ENCODE measurements around the gene EML4.

The EML4 gene

DNA sequence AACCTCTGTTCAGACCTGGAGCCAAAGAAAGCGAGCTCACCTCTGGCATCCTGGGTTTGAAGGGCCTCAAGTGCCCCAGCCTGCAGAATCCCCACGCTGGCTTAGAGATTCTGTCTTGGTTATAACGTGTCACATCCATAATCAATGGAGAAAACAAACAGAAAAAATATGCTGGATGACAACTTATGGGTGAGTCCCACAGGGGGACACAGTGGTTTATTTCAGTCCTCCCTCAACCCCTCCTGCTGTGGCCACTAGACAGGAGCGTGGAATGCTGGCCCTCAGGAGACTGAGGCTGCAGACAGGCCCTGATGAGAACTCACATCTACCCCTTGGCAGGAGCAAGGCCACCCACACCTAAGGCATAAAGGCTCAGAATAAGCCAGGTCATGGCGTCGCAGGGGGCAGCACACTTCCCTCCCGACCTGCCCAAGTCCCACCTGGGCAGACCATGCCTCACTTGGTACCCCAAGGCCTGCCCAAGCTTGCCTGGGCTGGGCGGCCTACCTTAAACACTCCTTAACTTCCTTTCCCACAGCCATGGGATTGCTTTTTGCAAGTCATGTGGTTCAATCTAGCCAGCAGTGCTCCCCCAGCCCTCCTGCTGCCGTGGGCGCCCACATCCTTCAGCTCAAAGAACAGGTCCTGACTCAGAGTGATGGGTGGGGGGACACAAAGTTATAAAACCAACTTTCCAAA lies 171.9 kb downstream of the EML4 start:
- TF ChIP-seq, protein P1, sequence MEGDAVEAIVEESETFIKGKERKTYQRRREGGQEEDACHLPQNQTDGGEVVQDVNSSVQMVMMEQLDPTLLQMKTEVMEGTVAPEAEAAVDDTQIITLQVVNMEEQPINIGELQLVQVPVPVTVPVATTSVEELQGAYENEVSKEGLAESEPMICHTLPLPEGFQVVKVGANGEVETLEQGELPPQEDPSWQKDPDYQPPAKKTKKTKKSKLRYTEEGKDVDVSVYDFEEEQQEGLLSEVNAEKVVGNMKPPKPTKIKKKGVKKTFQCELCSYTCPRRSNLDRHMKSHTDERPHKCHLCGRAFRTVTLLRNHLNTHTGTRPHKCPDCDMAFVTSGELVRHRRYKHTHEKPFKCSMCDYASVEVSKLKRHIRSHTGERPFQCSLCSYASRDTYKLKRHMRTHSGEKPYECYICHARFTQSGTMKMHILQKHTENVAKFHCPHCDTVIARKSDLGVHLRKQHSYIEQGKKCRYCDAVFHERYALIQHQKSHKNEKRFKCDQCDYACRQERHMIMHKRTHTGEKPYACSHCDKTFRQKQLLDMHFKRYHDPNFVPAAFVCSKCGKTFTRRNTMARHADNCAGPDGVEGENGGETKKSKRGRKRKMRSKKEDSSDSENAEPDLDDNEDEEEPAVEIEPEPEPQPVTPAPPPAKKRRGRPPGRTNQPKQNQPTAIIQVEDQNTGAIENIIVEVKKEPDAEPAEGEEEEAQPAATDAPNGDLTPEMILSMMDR (IDR thresholded peaks at IDR 0.05), result no peak

GRCh38 chr2:42342061-42342794 lies 173.1 kb downstream of the EML4 start:
- TF ChIP-seq, protein P1 (IDR thresholded peaks at IDR 0.05), result no peak

DNA sequence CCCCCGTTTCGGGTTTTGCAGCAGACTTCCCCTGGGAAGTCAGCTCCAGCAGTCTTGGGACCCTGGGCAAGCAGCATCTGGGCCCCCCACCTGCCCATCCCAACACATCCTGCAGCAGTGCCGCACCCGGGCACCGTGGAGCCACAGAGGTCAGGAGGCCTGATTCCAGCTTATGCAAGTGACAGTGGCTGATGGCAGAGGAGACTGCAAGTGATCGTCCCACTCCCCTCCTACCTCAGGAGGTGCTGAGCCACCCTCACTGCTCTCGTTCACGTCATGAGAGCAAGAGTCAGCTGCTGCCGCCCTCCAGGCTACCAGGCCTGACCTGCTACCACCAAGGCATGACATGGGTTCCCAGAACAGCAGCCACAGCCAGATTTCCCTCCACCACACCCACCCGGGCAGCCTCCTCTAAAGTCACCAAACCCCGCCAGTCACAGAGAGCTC lies 173.7 kb downstream of the EML4 start:
- TF ChIP-seq, protein P1 (IDR thresholded peaks at IDR 0.05), result no peak

DNA sequence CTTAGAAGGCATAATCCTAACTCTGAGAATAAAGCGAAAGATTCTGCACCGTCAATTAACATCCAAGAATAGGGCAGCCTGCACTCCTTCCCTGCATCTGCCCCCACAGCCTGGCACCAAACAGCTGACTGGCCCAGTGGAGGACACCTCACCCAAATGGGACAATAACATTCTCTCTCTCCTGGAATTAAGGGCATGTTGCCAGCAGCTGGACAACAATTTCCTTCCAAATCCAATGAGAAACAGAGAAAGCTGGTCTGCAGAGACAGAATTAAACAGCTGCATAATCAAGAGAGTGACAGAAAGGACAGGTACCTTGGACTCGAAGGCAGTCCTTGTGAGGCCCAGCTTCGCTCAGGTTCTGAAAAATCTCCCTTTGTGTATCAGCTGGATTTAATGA lies 176.8 kb downstream of the EML4 start:
- TF ChIP-seq, protein P1 (IDR thresholded peaks at IDR 0.05), result no peak

DNA sequence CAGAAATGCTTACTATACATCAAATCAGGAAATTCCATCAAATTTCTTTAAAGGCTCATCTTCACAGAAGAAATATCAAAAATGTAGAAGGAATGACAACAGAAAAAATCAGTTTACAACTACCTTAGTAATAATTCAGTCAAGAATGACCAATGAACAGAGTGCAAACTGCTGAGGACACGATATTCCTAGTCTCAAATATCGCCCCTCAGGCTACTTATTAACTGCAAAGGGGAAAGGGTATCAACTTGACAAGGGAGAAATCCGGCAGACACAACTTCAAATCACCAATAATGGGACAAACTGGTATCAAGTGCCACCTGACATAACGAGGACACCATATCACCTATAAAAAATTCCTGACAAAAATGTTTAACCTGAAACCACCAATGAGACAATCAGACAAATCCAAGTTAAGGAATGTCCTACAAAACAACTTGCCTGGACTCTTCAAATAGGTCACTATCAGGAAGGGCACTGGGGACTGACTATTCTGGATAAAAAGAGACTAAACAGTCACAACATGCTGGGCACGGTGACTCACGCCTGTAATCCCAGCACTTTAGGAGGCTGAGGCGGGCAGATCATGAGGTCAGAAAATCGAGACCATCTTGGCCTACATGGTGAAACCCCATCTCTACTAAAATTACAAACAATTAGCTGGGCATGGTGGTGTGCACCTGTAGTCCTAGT lies 179.1 kb downstream of the EML4 start:
- TF ChIP-seq, protein P1 (IDR thresholded peaks at IDR 0.05), result no peak

DNA sequence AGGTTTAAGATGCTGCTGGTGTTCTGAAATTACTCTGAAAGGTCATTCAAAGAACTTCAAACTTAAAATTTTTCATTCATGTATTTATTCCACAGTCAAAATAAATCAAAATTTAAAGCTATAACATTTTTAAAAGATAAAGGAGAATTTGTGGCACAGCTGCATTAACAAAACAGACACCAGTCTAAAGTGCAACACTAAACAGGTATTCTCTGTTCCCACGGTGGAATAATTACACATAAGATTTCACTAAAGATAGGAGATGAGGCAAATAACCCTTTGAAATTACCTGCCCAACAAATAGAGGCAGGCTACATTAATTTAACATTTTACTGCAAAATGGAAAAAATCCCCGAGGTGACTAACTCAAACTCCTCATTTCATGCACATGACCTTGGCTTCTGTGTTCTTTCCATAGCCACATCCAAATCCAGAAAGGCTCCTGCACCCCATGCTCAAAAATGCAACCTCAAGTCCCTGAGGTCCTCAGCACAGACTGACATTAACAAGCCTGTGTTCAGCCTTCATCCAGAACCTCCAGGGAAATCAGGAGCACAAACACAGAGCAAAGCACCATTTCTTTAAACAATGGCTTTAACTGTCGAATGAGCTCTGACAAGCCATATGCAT lies 181.4 kb downstream of the EML4 start:
- TF ChIP-seq, protein P1 (IDR thresholded peaks at IDR 0.05), result no peak

- TF ChIP-seq, protein P1 (IDR thresholded peaks at IDR 0.05), result no peak
These were observed 182.7 kb downstream of the EML4 start for GRCh38 chr2:42351864-42352263.
